ENCODE results near the gene KMT5B. TPM values are rescaled to one million over a fixed set of nuclear protein-coding genes. Genes with fewer than 3 reads are reported as not detected.

KMT5B gene
- polyA plus RNA-seq, 4 donors, result 66.5 to 81.5 (median 77.6) TPM

- DNase-seq (ENCODE audit: low read depth in 4 of 4, low spot score in 2 of 4), result no peak
Observed at GRCh38 chr11:68216171-68216938, 3.3 kb upstream of the KMT5B start.

- no peak for DNase-seq (ENCODE audit: low read depth in 4 of 4, low spot score in 2 of 4)
Observed at GRCh38 chr11:68215524-68216170, 2.6 kb upstream of the KMT5B start.

DNA sequence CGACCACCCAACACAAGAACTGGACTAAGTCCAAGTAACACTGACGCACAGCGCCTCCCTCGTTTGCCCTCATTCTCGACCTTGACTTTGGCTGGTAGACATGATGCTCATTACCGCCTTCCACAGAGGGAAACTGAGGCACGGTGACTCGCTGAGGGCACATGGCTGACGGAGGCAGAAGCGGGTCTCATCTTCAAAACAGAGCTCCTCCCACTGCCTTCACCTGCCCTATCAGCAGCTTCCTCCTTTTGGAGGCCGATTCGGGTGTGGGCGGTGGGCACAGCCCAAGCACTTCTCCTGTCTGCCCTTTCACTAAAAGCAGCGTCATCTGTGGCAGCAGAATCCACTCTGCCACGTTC is 2.0 kb upstream of the KMT5B start:
- no peak for DNase-seq (ENCODE audit: low read depth in 4 of 4, low spot score in 2 of 4)

DNA sequence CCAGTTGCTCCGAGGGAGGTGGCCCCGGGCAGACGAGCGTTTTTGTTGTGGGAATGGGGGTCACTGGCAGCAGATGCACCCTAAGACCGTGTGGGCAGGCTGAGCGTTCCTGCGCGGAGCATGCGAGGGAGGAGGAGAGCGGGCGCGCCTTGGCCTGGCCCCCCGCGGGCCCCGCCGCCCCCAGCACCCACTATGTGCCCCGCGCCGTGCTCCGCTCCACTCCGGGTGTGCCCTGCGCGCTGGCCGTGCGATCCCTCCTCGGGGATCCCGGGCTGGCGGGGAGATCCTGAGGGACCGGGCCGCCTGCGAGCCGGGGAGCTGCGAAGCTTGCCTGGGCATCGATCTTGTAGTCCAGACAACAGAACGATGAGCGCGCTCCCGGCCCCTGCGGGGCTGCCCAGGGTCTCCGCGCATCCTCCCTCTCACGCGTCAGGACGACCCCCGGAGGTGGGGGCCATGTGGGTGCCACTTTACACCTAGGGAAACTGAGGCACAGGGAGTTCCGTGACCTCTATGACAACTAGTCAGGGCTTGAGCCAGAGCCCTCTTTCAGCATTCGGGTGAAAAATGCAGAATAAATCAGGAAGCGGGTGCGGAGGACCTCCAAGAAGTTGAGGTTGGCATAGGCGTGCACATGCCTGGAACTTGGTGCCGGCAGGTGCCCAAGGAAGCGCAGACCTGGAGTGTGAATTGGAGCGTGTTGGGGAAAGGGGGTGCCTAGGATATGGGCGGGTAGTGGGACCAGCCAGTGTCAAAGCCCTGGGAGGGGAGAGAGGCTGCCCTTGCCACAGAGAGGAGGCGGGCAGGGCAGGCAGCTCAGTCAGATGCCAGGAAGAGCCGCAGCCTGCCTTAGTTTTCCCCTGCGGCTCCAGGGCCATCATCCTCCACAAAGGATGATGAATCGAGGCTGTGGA is 1.3 kb upstream of the KMT5B start:
- DNase-seq (ENCODE audit: low read depth in 4 of 4, low spot score in 2 of 4), result no peak

DNA sequence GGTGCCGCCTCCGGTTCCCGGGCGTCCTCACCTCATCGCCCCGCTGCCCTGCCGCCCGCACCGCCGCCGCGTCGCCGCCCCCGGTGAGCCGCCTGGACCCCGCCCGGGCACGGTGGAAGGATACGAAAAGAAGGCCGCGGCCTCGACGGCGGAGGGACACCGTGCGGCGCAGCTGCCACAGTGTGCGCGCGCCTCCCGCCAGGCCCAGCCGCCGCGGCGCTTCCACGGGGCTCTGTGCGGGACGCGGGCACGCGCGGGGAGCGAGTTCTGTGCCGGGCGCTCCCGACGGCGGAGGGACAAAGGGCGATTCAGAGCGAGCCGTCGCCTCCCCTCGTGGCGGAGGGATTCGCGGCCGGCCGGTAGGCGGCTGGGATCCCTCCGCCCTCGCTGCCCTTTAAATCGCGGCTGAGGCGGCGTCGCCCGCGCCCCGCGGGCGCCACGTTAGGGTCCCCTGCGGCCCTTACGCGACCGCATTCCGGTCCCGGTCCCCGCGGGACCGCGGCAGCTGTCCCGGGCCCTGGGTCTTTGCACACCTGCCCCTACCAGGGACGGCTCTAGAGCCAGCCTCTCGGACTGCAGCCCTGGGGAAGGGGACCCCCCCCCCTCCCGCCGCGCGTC is 568 bp upstream of the KMT5B start:
- peak; percentile 85 to 92 (median 90) for DNase-seq (ENCODE audit: low read depth in 4 of 4, low spot score in 2 of 4)

DNA sequence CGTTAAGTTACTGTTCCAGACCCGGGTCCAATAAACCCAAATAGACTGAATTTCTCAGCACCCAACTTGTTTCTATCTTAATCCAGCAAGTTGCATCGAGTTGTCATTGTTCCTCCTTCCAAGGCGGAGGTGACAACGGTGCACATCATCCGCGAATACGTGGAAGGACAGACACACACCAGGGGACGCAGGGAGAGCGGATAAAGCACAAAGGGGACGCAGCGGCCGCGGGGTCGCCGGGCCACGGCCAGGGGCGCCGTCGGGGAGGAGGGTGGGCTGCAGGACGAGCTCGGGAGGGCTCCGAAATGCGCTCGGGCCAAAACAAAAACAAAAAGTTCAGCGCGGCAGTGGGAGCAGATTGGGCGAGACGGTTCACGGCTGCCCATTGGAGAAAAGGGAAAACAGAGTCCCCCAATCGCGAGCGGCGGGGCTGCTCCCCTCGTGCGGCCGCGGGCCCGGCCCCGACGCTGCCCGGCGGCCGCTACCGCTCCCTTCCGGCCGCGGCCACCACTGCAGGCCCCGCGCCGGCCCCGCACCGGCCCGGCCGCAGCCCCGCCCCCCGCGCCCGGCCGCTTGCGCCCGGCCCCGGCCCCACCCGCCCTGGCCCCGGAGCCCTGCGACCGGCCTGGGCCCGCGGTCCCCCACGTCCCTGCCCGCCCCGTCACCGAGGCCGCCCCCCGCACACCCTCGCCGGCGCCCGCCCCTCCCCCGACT is 518 bp downstream of the KMT5B start:
- DNase-seq (ENCODE audit: low read depth in 4 of 4, low spot score in 2 of 4), result peak in 1 of 4 donors; percentile 56

DNA sequence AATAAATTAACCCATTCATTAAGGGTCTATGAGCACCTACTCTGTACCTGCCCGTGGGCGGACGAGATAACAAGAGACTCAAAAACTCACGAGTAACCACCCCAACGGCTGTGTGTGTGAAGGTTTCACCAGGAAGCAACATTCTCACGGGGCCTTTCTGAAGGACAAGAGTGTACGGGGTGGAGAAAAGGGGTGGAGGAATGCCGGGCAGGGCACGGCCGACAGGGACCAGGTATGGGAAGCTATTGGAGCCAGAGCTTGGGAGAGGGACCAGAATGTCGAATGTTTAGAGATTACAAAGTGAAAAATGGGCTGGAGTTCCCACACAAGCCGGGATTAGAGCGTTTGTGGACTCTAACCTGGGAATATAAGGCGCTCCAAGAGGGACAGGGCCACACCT is 1.6 kb downstream of the KMT5B start:
- DNase-seq (ENCODE audit: low read depth in 4 of 4, low spot score in 2 of 4), result no peak

- DNase-seq (ENCODE audit: low read depth in 4 of 4, low spot score in 2 of 4), result peak in 1 of 4 donors; percentile 57
Observed at GRCh38 chr11:68206211-68206610, 6.9 kb downstream of the KMT5B start.

DNA sequence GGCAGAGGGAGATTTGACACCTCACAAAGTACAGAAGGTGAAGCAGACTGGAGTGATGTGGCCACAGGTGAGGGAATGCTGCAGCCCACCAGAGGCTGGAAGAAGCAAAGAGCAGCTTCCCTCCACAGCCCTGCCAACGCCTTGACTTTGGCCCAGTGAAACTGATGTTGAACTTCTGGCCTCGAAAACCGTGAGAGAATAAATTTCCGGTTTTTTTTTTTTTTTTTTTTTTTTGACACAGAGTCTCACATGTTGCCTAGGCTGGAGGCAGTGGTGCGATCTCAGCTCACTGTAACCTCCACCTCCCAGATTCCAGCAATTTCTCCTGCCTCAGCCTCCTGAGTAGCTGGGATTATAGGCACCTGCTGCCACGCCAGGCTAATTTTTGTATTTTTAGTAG is 8.7 kb downstream of the KMT5B start:
- DNase-seq (ENCODE audit: low read depth in 4 of 4, low spot score in 2 of 4), result no peak

DNA sequence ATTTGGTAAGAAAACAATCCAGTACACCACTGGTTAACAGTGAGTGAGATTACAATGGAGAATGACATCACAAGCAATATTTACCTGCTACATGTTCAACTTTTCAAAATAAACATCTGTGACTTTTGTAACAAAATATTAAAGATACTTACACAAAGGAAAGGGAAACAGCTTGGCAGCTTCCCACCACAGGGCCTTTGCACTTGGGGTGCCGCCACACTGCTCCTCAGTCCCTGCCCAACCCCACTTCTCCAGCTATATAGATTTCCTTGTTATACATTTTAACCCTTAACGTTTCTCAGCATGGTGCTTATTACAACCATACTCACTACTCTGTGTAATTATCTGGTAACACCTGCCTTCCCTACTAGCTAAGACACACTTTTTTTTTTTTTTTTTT is 10.9 kb downstream of the KMT5B start:
- no peak for DNase-seq (ENCODE audit: low read depth in 4 of 4, low spot score in 2 of 4)

- no peak for DNase-seq (ENCODE audit: low read depth in 4 of 4, low spot score in 2 of 4)
Observed at GRCh38 chr11:68201492-68201891, 11.6 kb downstream of the KMT5B start.

GRCh38 chr11:68200639-68201038 is 12.5 kb downstream of the KMT5B start:
- no peak for DNase-seq (ENCODE audit: low read depth in 4 of 4, low spot score in 2 of 4)

DNA sequence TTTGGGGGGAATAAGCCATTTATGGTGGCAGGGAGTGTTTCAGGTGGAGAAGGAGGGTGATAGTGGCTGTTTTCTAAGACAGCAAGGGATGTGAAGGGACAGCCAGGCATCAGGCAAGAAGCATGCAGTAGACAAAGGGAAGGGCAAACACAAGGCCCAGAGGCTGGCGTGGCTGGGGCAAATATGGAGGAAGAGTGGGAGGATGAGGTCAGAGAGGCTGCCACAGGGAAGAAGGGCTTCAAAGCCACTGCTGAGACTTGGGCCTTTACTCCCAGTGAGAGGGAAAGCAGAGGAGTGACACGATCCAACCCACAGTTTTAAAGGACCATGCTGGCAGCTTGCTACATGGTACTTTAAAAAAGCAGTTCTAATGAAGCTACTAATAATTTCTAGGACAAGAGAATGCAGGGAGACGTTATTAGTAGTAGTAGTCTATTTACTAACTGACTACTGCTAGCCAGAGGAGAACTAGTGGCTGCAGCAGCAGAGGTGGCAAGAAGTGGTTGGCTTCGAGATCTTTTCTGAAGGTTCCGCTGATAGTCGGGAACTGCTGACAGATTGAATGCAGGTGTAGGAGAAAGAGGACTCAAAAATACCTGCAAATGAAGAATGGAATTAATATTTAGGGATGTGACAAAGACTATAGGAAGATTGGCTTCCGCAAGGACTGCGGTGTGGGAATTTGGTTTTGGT is 13.7 kb downstream of the KMT5B start:
- no peak for DNase-seq (ENCODE audit: low read depth in 4 of 4, low spot score in 2 of 4)

DNA sequence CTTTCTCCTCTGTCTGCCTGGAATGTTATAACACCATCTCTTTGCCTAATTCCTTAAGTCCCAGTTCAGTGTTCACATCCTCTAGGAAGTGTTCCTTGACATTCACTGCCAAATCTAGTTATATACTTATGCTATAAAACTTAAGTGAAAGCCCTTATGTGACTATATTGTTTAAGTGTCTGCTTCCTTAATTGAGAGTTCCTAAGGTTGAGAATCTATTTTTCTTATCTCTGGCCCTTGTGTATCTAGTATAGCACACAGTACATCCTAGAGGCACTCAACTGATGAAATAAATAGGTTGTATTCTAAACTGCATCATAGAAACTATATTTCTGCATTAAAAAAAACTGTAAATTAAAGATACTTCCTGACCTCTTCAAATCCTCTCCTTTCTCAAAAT is 16.9 kb downstream of the KMT5B start:
- no peak for DNase-seq (ENCODE audit: low read depth in 4 of 4, low spot score in 2 of 4)

DNA sequence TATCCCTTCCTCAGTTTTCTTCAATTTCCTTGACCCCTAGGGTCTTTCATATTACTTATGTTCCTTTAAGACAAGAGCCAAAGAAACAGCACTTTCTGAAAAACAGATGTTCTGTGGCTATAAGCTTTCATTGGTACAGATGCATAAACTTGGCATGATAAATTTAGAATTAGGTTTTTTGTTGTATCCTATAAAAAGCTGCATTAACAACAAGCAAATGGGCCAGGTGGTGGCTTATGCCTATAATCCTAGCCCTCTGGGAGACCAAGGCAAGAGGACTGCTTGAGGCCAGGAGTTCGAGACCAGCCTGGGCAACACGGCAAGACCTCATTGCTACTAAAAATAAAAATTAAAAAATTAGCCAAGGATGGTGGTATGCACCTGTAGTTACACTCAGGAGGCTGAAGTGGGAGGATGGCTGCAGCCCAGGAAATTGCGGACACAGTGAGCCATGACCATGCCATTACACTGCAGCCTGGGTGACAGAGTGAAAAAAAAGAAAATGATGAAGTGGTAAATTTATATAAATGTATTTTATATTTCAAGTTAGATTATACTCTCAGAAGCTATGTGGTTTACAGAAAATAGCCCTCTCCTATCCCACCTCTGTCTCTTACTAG is 18.3 kb downstream of the KMT5B start:
- no peak for DNase-seq (ENCODE audit: low read depth in 4 of 4, low spot score in 2 of 4)

DNA sequence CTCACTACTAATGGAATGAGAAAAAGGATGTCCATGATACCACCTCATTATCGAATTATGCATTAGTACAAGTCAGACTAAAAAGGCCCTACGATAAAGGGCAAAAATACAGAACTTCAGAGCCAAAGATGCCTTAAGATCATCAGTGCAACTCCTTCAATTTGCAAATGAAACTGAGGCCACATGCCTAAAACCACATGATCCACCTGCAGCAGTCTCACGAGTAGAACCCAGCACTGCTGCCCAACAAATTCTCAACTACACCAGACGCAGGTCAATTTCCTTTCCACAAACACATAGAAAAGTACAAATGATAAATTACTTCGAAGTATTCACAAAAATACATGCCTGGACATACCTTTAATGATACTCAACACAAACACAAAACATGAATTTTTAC is 20.1 kb downstream of the KMT5B start:
- DNase-seq (ENCODE audit: low read depth in 4 of 4, low spot score in 2 of 4), result no peak

GRCh38 chr11:68191661-68192579 is 21.2 kb downstream of the KMT5B start:
- no peak for DNase-seq (ENCODE audit: low read depth in 4 of 4, low spot score in 2 of 4)

DNA sequence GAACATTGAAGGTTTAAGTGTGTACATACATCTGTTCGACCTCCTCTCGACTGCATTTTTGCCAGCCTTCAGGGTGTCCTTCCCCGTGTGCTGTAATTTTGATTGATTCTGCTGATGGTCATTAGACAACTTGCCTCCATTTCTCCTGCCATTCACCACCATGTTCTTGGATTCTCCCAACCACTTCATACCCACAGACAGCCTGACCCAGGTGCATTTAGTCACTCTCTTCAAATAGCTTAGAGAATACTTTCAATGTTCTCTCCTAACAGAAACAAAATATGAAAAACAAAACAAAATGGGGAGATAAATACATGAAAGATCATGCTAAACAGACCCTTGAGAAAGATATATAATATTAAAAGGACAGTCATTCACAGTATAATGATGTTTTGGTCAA is 23.2 kb downstream of the KMT5B start:
- DNase-seq (ENCODE audit: low read depth in 4 of 4, low spot score in 2 of 4), result no peak

Data from left renal cortex interstitium (tissue), 4 donors.